NCI-H510A (cell line): ENCODE measurements around the gene LYRM9.
"Not testable (repeated sequence)": the region's sequence is repeated elsewhere in the genome, so short reads cannot be mapped to it uniquely, and the experiment has no call there.

Experiments
- DNase-seq: peaks from one replicate; lab custom pipeline; 2025; lab: John Stamatoyannopoulos, UW

LYRM9 gene

GRCh38 chr17:27839571-27840405, 53.4 kb downstream of the LYRM9 start:
- DNase-seq: not testable (repeated sequence)

GRCh38 chr17:27838607-27839006, 54.6 kb downstream of the LYRM9 start:
- DNase-seq: not testable (repeated sequence)

- not testable (repeated sequence) for DNase-seq
These were observed 55.4 kb downstream of the LYRM9 start for GRCh38 chr17:27837769-27838168.

DNA sequence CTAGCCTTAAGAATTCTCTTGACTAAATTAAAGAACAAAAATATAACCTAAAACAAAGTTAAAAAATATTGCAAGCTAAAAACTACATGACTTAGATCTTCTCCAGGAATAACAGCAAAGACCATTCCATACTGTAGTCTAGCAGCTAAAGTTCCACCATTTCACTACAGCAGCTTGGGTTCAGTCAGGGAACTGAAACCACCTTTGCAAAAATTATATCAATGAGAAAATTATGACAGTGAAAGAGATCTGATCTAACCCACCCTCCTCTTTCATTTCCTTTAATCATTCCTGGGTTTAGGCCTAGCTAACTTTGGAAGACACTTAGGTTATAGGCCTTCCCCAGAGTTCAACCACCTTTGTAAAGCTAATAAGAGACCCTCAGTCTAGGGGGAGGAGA, 56.5 kb downstream of the LYRM9 start:
- DNase-seq: no peak

DNA sequence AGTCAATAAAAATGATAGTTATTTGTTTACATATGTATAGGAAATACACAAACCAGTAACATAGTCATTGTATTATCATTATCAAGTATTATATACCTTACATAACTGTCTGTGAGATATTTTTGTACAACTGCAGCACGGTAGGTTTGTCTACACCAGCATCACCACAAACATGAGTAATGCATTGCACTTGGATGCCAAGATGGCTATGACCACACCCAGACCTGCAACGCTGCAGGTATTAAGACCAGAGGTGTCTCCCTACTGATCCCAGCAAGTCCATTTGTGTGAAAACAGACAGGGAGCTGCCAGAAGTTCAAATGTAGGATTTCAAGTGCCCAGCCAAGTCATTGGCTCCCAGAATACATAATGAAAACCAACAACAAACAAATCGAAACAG, 58.6 kb downstream of the LYRM9 start:
- no peak for DNase-seq

DNA sequence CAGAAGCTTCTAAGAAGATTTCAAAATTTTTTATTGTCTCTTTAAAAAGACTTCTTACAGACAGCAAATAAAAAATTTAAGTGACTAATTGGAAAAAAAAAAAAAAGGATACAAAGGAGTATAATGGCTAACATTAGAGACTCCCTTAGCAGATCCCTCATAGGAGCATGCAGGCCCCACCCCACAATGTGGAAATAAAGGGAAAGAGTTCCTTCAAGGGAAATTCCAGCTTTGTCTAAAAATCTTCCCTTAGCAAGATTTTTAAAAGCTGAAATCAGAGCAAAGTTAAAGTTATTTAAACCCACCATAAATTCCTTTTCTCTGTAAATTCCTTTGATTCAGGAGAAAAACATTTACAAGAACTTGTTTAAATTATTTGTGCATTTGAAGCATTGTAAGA, 60.3 kb downstream of the LYRM9 start:
- DNase-seq: no peak

- not testable (repeated sequence) for DNase-seq
These were observed 63.3 kb downstream of the LYRM9 start for GRCh38 chr17:27829888-27830287.

DNA sequence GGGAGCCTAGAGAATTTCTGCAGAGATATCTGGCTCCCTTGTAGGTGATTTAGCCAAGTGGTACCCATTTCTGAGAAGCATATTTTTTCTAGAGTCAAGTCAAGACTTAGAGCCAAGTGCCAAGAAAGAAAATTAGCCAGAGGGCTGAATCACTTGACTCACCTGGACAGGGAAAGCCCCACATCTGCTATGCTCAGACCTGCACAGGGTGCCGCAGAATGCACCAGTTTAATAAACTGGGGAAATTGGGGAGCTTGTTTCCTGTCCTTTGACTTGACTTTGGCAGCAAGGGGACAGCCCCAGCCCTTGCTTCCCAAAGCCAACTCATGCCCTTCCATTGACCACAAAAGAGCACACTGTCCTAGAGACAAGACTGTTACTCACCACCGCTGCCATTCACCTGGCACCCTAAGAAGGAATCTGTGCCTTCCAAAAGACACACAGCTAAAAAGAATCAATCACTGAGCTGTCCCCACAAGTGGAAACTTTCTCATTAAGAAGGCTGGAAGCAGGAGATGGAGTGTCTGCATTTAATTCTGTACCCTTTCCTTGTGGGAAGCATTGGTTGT, 63.9 kb downstream of the LYRM9 start:
- not testable (repeated sequence) for DNase-seq
